GM12872 (cell line): ENCODE results near the gene AKNA.

Experiments
- CTCF ChIP-seq: IDR thresholded peaks from 3 replicates; pipeline ENCODE4 v1.5.1; 2011; ENCODE audit warnings: low read depth, mild to moderate bottlenecking, low read length, moderate library complexity; ENCODE audit not compliant: insufficient read depth

Gene AKNA

DNA sequence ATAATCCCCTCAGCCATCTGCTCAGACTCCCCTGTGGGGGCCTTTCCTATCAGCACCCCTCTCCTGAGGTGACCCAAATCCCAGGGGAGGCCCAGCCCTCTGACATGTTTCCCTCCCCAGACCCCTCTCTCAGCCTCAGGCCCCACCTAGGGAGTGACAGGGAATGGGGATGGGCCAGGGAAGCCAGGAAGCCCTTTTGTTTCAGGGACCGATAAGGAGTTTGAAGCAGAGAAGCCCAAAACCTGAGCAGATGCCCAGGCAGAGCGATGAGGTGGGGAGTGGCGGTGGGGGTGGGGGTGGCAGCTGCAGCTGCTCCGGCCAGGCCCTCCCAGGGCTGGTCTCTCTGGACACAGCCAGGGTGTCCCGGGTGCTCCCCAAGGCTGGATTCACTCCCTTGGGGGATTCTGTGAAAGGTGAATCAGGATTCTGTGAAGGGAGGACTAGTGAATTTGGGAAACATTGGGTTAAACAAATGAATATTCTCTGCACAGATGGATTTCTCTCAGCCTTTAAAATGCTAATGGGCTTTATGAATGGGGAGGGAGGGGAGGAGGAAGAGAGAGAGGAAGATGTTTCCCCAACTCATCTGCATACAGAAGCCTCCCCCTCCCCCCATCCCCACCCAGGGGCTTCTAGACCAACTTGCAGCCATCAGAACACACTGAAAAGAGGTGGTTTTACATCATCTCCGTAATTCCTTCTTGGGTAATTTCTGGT, 17.4 kb downstream of the AKNA start:
- TF ChIP-seq CTCF: no peak

DNA sequence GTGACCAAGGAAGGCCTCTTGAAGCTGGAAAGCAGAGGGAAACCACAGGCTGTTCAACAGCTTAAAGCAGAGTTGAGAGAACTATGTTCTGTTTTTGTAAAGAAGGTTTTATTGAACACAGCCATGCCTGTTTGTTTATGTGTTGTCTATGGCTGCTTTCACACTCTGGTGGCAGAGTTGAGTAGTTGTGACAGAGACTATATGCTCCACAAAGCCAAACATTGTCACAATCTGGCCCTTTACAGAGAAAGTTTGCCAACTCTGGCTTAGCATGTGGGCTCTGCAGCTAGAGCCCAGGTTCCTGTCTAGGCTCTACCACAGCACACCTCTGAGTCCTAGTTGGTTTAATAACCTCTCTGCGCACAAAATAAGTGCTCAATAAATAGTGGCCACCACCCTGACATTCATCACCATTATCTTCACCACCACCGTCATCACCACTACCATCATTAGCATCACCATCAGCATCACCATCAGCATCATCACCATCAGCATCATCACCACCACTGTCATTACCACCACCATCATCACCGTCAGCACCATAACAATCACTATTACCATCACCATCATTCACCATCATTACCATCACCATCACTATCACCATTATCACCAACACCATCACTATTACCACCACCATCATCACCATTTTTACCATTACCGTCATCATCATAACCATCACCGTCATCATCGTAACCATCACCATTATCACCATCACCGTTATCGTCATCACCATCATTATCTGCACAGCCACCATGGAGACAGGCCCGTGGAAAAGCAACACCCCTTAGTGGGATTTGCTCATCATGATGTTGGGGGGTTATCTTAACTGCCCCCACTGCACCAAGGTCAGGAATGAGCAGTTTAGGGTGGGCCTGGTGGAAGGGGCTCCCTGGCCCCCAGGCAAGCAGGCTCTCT, 18.3 kb downstream of the AKNA start:
- TF ChIP-seq CTCF: no peak

DNA sequence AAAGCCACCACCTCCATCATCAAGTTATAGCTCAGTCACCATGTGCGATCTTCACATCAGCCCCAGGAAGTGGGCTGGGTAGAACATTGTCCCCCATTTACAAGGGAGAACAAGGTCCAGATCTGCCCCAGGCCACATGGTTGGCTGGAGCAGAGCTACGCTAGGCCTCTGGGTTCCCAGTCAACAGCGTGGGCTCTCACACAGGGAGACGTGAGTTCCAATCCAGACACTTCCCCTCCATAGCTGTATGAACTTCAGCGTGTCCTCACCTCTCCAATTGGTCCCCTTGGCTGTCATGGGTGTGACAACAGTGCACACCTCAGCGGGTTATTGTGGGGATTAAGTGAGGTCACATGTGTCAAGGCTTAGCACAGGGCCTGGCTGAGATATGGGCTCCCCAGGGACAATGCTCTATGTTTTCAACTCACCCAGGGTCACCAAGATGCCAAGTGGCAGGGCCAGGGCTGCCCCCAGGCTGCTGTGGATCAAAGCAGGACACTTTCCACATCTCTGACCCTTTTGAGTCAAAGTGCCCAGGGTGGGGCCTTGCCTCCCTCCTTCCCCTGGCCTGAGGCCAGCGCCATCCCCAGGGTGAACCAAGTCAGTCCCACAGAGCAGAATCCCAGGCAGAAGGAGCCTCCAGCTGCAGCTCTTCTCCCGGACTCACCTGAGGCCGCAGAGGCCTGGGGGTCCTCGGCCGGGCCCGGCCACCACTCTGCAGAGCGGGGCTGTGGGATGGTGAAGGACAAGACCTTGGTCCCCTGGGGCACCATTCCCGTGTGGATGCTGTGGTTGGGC, 19.8 kb downstream of the AKNA start:
- no peak for TF ChIP-seq CTCF

DNA sequence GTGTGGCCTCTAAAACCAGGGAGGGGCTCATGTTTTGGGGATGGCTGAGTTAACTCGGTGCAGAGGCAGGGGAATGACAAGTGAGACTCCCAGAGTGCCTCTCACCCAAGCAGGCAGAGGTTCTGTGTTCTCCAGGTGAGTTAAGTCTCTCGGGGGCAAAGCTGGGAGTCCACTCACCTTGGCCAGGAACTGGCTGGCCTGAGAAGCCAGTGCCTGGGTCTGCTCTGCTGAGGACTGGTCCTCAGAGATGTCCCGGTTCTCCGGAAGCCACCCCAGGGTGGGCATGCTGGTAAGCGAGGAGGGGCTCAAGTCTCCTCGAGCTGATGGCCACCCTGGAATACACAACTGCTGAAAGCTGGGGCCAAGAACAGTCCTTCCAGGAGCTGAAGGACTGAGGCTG, 20.4 kb downstream of the AKNA start:
- TF ChIP-seq CTCF: no peak

DNA sequence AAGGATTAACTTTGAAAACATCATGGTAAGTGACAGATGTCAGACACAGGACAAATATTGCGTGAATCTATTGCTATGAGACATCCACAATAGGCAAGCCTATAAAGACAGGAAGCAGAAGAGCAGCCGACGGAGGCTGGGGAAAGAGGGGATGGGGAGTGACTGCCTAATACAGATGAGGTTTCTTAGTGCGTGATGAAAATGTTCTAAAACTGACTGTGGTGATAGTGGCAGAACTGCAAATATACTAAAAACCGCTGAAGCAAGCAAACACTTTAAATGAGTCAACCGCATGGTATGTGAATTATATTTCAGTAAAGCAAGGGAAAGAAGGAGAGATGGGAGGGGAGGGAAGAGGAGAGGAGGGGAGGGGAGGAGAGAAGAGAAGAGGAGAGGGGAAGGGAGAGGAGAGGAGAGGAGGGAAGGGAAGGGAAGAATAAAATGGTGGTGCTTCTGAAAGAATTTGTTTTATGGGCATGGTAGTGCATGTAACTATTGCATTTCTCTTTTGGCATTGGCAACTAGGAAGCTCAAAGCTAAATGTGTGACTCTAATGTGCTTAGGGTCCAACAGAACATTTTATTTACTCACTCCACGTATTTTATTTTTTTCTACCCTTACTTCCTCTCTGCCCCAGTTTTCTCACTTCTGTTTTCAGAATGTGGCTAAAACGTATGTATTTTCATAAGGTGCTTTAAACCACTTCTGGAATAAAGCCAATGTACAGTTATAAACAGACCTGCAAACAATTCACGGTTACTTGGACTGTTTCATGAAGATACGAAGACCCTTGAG, 21.3 kb downstream of the AKNA start:
- no peak for TF ChIP-seq CTCF

DNA sequence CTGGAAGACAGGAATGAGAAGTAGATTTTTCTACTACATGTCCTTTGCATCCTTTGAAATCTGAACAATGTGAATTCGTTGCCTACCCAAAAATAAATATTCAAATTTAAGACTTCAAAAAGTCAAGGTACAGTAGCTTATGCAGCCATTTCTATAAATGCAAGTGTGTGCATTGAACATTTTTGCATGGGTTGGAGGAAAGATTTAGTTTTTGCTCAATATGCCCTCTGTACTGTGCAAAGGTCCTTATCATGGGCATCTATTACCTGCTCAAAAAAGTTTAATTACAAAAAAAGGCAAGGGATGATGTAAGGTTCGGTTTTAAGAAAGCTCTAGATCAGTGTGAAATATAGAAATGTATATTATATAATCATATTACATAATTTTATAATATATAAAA, 22.6 kb downstream of the AKNA start:
- no peak for TF ChIP-seq CTCF
